SW 1271 (cell line): ENCODE results near the gene CEBPE.
"Not testable (repeated sequence)": the region's sequence is repeated elsewhere in the genome, so short reads cannot be mapped to it uniquely, and the experiment has no call there.

Experiments used
- DNase-seq, 2 experiments: peaks; one replicate each; lab custom pipeline; 2025; lab: John Stamatoyannopoulos, UW

Gene CEBPE

GRCh38 chr14:23121361-23121771 lies 2.3 kb upstream of the CEBPE start:
- no peak for DNase-seq

DNA sequence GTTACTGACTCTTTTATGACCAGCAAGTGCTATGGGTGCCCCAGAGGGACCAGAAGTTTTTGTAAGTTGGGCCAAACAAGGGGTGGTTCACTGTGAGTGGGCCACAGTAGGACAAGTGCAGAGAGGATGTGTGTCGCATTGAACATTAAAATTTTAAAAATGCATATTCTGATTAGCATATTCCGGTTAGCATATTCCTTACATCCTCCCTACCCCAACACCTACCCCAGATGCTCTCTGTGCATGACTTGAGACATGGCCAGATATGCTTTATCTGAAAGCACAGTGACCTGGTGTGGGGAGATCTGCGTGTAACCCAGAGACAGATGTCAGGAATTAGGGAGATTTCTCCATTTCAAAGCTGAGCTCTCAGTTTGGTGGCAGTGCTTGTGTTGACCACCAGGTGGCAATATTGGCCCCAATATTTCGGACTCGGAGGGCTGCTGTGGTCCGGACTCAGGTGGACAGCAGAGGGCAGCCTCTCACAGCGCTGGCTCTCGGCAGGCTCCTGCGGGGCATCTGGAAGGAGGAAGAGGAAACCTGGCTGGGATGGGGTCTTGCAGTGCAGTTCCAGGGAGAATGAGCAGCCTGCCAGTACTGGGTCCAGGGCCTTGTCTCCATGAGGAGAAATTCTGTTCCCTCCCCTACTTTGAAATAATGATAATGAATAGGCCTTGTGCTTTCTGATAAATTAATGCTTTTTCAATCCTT lies 1.6 kb upstream of the CEBPE start:
- peak; percentile 64 to 79 for DNase-seq

- no peak for DNase-seq
Observed at GRCh38 chr14:23119363-23120327, 590 bp upstream of the CEBPE start.

- DNase-seq, result no peak
Observed at GRCh38 chr14:23117371-23118020, 1.6 kb downstream of the CEBPE start.

DNA sequence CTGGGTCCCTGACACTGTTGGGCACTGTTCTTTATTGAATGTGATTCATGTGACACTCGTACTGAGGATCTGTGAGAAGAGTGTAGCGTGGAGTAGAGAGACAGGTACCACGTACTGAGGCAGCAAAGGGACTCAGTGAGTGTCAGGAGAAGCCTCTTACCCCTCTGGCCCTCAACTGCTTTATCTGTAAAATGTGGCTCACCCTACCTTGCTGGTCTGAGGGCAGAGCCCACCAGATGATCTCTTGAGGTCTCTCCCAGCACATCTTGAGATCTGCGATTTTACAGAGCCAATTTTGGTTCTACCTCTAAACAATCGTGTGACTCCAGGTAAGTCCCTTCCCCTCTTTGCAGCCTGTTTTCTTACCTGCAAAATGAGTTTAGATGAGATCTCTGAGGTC lies 3.1 kb downstream of the CEBPE start:
- no peak for DNase-seq

DNA sequence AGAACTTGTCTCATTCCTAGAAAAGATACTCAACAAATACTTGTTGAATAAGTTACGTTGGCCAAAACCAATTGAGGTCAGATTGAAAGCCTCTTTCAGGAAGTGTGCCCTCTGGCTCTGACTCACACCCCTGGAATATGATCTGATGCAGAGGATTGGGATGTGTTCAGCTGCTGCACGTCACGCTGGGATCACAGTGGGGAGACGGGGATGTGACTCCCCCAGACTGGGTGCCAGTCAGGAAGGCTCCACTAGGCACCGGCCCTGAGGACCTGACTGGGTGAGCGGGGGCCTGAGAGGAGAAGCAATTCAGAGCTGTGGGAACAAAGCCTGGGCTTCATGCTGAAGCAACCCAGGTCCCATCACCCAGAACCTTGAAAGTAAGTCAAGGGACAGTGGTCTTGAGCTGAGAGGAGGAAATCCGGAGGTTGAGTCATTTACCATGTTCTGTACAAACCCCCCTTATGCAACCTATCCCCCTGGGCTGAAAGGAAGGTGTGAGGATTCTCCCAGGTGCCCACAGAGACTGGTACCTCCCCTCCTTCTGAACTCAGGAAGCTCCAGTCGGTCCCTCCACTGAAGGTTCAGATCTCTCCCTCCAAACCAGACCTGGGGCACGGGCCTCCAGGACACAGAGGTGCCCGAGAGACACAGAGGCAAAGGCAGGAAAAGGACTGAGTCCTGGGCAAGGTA lies 3.9 kb downstream of the CEBPE start:
- peak; percentile 92 to 93 for DNase-seq

DNA sequence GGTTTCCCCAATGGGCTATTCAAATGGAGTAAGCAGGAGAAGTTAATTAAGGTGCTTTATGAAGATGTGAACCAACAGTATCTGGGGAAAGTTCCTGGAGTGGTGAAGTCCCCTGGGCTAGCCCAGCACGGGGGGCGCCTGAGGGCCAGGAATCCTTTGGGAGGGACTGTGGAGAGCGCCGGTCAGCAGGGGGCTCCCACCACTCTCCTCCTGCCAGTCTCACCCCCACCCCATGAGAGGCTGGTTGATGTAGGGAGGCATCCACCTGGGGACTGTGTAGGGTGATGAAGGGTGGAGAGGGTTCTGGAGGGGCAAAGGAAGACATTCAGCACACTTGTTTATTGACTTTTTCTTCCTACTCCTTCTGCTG lies 4.4 kb downstream of the CEBPE start:
- no peak for DNase-seq

- DNase-seq, result no peak
Observed at GRCh38 chr14:23114120-23114458, 5.0 kb downstream of the CEBPE start.

- no peak for DNase-seq
Observed at GRCh38 chr14:23113431-23114119, 5.5 kb downstream of the CEBPE start.

DNA sequence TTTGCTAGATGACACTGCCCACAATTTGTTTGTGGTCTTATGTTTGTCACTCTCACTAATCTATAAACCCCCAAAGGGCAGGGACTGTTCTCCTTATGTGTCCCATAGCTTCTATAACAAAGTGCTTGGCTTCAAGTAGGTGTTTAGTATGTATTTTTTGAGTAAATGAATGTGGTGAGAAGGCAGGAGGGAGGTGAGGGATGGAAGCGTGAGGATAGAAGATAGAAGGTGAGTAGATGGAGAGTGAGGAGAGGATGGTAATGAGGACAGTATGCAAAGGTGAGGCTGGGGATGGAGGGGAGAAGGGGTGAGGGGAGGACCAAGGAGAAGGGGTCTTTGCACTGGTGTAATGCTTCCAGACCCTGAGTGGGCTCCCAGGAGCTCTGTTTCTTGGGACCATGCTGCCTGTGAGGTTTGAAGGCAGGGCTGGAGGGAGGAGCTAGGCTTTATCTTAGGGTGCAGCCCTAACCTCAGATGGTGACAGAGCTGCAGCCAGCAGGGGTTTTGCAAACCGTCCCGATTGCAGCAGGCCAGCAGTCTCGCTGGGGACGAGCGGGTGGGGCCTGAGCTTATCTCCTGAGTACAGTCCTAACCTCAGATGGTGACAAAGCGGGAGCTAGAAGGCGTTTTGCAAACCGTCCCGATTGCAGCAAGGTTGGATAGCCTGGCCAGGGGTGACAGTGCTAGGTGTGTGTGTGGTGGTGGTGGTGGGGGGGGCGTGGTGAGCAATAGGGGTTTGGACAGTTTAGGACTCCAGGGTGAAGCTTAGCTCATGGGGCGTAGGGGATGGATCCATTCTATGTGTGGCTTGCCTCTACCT lies 6.5 kb downstream of the CEBPE start:
- DNase-seq, result no peak

- DNase-seq, result no peak
Observed at GRCh38 chr14:23110579-23111365, 8.3 kb downstream of the CEBPE start.

- no peak for DNase-seq
Observed at GRCh38 chr14:23109769-23110168, 9.3 kb downstream of the CEBPE start.

DNA sequence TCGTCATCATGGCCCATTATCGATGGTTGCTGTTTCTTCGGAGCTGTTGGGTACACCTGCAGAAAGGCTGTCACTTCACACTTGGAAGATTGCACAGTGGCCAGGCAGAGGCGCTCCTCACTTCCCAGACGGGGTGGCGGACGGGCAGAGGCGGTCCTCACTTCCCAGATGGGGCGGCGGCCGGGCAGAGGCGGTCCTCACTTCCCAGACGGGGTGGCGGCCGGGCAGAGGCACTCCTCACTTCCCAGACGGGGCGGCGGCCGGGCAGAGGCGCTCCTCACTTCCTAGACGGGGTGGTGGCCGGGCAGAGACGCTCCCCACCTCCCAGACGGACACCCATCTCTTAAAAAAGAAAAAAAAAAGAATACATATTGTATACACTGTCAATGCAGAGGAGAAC lies 10.9 kb downstream of the CEBPE start:
- not testable (repeated sequence) for DNase-seq

- not testable (repeated sequence) for DNase-seq
Observed at GRCh38 chr14:23107620-23108019, 11.4 kb downstream of the CEBPE start.

- no peak for DNase-seq
Observed at GRCh38 chr14:23106747-23107045, 12.4 kb downstream of the CEBPE start.

- DNase-seq, result no peak
Observed at GRCh38 chr14:23105348-23105824, 13.7 kb downstream of the CEBPE start.

DNA sequence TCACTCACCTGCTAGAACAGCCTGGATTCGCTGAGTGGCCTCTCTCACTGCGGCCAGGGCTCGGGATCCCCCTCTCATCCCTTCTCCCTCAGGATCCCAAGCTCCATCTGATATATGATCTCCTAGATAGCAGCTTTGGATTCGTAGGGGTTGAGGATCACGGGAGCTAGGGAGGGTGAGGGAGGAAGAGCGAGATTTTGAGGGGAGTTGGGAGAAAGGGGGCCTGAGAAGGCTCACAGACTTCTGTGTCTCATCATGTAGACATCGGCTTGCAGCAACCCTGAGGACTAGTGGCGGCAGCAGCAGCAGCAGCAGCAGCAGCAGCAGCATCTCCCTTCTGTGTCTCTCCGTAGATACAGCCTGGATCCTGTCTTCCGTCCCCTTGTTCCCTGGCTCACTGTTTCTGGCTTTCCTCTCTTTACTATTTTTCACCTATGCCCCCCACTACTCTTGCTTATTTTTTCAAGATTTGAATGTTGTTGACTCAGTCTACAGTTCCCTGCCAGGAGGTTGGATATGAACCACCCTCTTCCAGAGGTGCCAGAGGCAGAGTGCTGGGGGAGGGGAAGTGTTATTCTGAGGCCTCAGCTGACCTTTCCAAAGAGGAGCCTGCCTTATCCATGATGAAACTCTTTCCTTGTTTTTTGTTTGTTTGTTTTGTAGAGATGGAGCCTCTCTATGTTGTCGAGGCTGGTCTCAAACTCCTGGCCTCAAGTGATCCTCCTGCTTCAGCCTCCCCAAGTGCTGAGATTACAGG lies 14.3 kb downstream of the CEBPE start, which contains the start of gene CIROP:
CIROP (minus strand) TSS at position 399 of the 757 bp plus-strand sequence; CDS start at position 330, 69 bp downstream.
- no peak for DNase-seq

DNA sequence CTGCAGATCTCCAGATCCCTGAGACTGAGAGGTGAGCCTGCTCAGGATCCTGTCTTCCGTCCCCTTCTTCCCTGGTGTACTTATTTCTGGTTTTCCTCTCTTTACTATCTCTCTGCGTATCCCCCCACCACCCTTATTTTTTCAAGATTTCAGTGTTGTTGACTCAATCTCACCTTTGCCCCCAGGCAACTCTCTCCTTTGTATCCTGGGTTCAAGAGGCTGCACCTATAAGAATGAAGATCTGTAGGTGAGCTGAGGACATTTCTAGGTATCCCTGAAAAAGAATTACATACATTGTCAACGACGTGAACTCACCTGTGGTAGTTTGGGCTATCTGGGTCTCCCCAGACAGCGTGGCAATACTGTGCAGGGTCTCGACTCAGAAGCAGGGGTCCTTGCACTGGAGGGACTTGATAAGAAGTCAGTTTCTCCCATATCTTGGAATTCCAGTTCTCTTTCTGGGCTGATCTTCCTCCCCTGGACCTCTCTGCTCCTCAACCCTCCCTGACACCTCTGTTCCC lies 14.9 kb downstream of the CEBPE start:
- no peak for DNase-seq

- DNase-seq, result no peak
Observed at GRCh38 chr14:23103581-23103980, 15.5 kb downstream of the CEBPE start.
